Memory B cell (primary cell): ENCODE measurements around the gene PGM2.

ENCODE experiments used
- ATAC-seq: fragments of 150-1000 bp; cut with Tn5 transposase; 2 replicates; pipeline ENCODE4 v1.10.0; 2021; ENCODE audit warnings: low read depth, mild to moderate bottlenecking, moderate library complexity
- DNase-seq, 2 donors: peaks; one replicate each; pipeline ENCODE4 v3.0.0; 2022; ENCODE audit warnings: low spot score in 2 of 2
- H3K27ac Mint-ChIP-seq: one replicate; pipeline ENCODE4 v1.8.0; 2022; ENCODE audit warnings: mild to moderate bottlenecking, moderate library complexity, mixed read lengths
- H3K27me3 Mint-ChIP-seq: one replicate; pipeline ENCODE4 v1.8.0; 2022; ENCODE audit warnings: mixed read lengths
- H3K36me3 Mint-ChIP-seq: one replicate; pipeline ENCODE4 v1.8.0; 2022; ENCODE audit warnings: mild to moderate bottlenecking, mixed read lengths
- H3K4me1 Mint-ChIP-seq: one replicate; pipeline ENCODE4 v1.8.0; 2022; ENCODE audit warnings: mixed read lengths
- H3K4me3 Mint-ChIP-seq: one replicate; pipeline ENCODE4 v1.8.0; 2022; ENCODE audit warnings: mild to moderate bottlenecking, moderate library complexity, mixed read lengths
- H3K9me3 Mint-ChIP-seq: one replicate; pipeline ENCODE4 v1.8.0; 2022; ENCODE audit warnings: mixed read lengths

The PGM2 gene

GRCh38 chr4:37889849-37890800 lies 63.6 kb downstream of the PGM2 start:
- no peaks in the 10 kb centered on the region for H3K27me3 Mint-ChIP-seq
- no peaks in the 10 kb centered on the region for H3K9me3 Mint-ChIP-seq
- peak overlapping the region; percentile 90 for H3K4me3 Mint-ChIP-seq
- H3K36me3 Mint-ChIP-seq = no peaks in the 10 kb centered on the region
- peaks cover 29% of the 10 kb centered on the region for H3K4me1 Mint-ChIP-seq
- ATAC-seq (peak; percentile 30), DNase-seq (peak in 1 of 2 donors; percentile 14)
- H3K27ac Mint-ChIP-seq = peak overlapping the region; percentile 55

DNA sequence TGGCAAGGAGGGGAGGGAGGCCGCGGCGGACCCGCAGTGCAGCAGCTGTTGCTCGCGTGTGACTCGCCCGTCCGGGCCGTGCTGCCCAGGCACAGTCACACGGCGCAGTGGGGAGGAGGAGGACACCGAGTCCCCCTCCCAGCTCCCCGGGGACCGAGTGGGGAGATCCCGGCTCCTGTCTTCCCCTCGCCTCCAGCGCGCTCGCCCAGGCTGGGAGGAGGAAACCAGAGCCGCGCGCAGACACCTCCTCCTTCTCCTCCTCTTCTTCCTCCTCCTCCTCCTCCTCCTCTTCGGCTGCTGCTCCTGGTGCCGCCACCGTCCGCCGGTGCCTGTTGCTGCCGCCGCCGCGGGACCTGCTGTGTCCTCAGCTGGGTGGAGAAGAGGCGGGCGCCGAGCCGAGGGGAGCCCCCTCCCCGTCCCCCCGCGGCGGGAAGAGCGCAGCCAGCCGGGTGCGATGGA lies 64.3 kb downstream of the PGM2 start, which contains the start of gene TBC1D1:
TSS of gene TBC1D1 (plus strand) at position 284 of the 459 bp plus-strand sequence. CDS start 11,012 bp downstream, outside the sequence.
- Mint-ChIP-seq H3K9me3 (no peaks in the 10 kb centered on the region), H3K27me3 (no peaks in the 10 kb centered on the region), H3K27ac (peak within 1 kb of the TSS; percentile 95), H3K36me3 (no peaks in the 10 kb centered on the region), H3K4me3 (peak within 1 kb of the TSS; percentile 90), H3K4me1 (peaks cover 31% of the 10 kb centered on the region)
- peak; percentile 28 for ATAC-seq
- DNase-seq = peak in 1 of 2 donors; percentile 59

- peak overlapping the region; percentile 95 for H3K27ac Mint-ChIP-seq
- H3K36me3 Mint-ChIP-seq = no peaks in the 10 kb centered on the region
- H3K4me3 Mint-ChIP-seq = peak overlapping the region; percentile 90
- peak in 1 of 2 donors; percentile 41 for DNase-seq
- ATAC-seq = peak; percentile 35
- H3K9me3 Mint-ChIP-seq = no peaks in the 10 kb centered on the region
- peaks cover 34% of the 10 kb centered on the region for H3K4me1 Mint-ChIP-seq
- H3K27me3 Mint-ChIP-seq = no peaks in the 10 kb centered on the region
Observed at GRCh38 chr4:37891260-37892159, 65.0 kb downstream of the PGM2 start.

GRCh38 chr4:37892641-37893040 lies 66.2 kb downstream of the PGM2 start:
- peak overlapping the region; percentile 95 for H3K27ac Mint-ChIP-seq
- H3K9me3 Mint-ChIP-seq = no peaks in the 10 kb centered on the region
- H3K4me1 Mint-ChIP-seq = peaks cover 37% of the 10 kb centered on the region
- DNase-seq (peak; percentile 31 to 55), ATAC-seq (peak; percentile 74)
- H3K4me3 Mint-ChIP-seq = peak overlapping the region; percentile 90
- no peaks in the 10 kb centered on the region for H3K36me3 Mint-ChIP-seq
- H3K27me3 Mint-ChIP-seq = no peaks in the 10 kb centered on the region

GRCh38 chr4:37893164-37893563 lies 66.7 kb downstream of the PGM2 start:
- Mint-ChIP-seq H3K36me3 (no peaks in the 10 kb centered on the region), H3K4me3 (peak overlapping the region; percentile 90), H3K9me3 (no peaks in the 10 kb centered on the region), H3K27me3 (no peaks in the 10 kb centered on the region), H3K27ac (peak overlapping the region; percentile 95), H3K4me1 (peaks cover 35% of the 10 kb centered on the region)
- no peak for DNase-seq
- no peak for ATAC-seq

DNA sequence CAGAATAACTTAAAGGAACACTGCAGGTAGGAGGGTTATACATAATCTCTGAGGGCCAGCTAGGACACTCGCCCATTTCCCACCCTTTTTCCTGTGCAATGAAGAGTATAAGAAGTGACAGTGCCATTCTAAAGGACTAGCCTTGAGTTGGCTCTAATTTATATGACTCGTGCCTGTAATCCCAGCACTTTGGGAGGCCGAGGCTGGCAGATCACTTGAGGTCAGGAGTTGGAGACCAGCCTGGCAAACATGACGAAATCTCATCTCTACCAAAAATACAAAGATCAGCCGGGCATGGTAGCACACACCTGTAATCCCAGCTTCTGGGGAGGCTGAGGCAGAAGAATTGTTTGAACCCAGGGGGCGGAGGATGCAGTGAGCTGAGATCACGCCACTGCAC lies 68.8 kb downstream of the PGM2 start:
- H3K9me3 Mint-ChIP-seq = peaks cover 2% of the 10 kb centered on the region
- no peak overlapping the region for H3K27ac Mint-ChIP-seq
- no peaks in the 10 kb centered on the region for H3K27me3 Mint-ChIP-seq
- H3K4me1 Mint-ChIP-seq = peaks cover 35% of the 10 kb centered on the region
- H3K36me3 Mint-ChIP-seq = peaks cover 10% of the 10 kb centered on the region
- DNase-seq (no peak), ATAC-seq (no peak)
- H3K4me3 Mint-ChIP-seq = no peak overlapping the region

GRCh38 chr4:37896206-37896860 lies 69.8 kb downstream of the PGM2 start:
- peaks cover 14% of the 10 kb centered on the region for H3K36me3 Mint-ChIP-seq
- ATAC-seq (no peak), DNase-seq (no peak)
- H3K4me1 Mint-ChIP-seq = peaks cover 40% of the 10 kb centered on the region
- H3K27ac Mint-ChIP-seq = no peak overlapping the region
- H3K9me3 Mint-ChIP-seq = peaks cover 2% of the 10 kb centered on the region
- H3K4me3 Mint-ChIP-seq = no peak overlapping the region
- no peaks in the 10 kb centered on the region for H3K27me3 Mint-ChIP-seq

- no peak overlapping the region for H3K27ac Mint-ChIP-seq
- peaks cover 2% of the 10 kb centered on the region for H3K9me3 Mint-ChIP-seq
- H3K36me3 Mint-ChIP-seq = peaks cover 30% of the 10 kb centered on the region
- DNase-seq = no peak
- H3K27me3 Mint-ChIP-seq = no peaks in the 10 kb centered on the region
- peaks cover 29% of the 10 kb centered on the region for H3K4me1 Mint-ChIP-seq
- no peak overlapping the region for H3K4me3 Mint-ChIP-seq
- ATAC-seq = no peak
Observed at GRCh38 chr4:37902212-37902611, 75.7 kb downstream of the PGM2 start.

GRCh38 chr4:37902738-37903693 lies 76.5 kb downstream of the PGM2 start:
- H3K4me3 Mint-ChIP-seq = no peak overlapping the region

GRCh38 chr4:37903901-37904300 lies 77.4 kb downstream of the PGM2 start:
- Mint-ChIP-seq H3K9me3 (peaks cover 2% of the 10 kb centered on the region), H3K27me3 (no peaks in the 10 kb centered on the region), H3K4me1 (peaks cover 26% of the 10 kb centered on the region), H3K27ac (peak overlapping the region; percentile 48), H3K36me3 (peaks cover 35% of the 10 kb centered on the region), H3K4me3 (no peak overlapping the region)
- no peak for DNase-seq
- no peak for ATAC-seq

More at GRCh38 chr4:37902738-37903693, 76.5 kb downstream of the PGM2 start:
- Mint-ChIP-seq H3K36me3 (peaks cover 37% of the 10 kb centered on the region), H3K27me3 (no peaks in the 10 kb centered on the region), H3K27ac (peak overlapping the region; percentile 48), H3K4me1 (peaks cover 29% of the 10 kb centered on the region), H3K9me3 (peaks cover 2% of the 10 kb centered on the region)
- ATAC-seq (no peak), DNase-seq (no peak)

- Mint-ChIP-seq H3K27me3 (no peaks in the 10 kb centered on the region), H3K27ac (no peak overlapping the region), H3K4me3 (no peak overlapping the region), H3K4me1 (peaks cover 22% of the 10 kb centered on the region), H3K36me3 (peaks cover 29% of the 10 kb centered on the region), H3K9me3 (no peaks in the 10 kb centered on the region)
- no peak for ATAC-seq
- DNase-seq = no peak
Observed at GRCh38 chr4:37904824-37905223, 78.3 kb downstream of the PGM2 start.

DNA sequence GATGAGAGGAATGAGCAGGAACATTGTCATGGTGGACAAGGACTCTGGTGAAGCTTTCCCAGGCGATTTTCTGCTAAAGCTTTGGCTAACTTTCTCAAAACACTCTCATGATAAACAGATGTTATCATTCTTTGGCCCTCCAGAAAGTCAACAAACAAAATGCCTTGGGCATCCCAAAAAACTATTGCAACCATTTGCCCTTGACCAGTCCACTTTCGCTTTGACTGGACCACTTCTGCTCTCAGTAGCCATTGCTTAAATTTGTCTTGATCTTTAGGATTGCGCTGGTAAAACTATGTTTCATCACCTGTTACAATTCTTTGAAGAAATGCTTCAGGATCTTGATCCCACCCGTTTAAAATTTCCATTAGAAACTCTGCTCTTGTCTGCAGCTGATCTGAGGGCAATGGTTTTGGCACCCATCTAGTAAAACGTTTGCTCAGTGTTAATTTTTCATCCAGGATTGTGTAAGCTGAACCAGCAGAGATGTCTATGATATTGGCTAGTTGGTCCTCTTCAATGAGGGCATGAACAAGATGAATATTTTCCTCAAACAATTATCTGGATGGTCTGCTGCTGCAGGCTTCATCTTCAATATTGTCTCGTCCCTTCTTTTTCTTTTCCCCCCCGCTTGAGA lies 79.2 kb downstream of the PGM2 start:
- Mint-ChIP-seq H3K27ac (peak overlapping the region; percentile 22), H3K4me1 (peaks cover 17% of the 10 kb centered on the region), H3K9me3 (no peaks in the 10 kb centered on the region), H3K4me3 (no peak overlapping the region), H3K27me3 (no peaks in the 10 kb centered on the region), H3K36me3 (peaks cover 25% of the 10 kb centered on the region)
- no peak for ATAC-seq
- DNase-seq = no peak
